ENCODE measurements around the gene GGTLC2.
A peak's percentile ranks its signal among the peaks of the same experiment; 100 is the strongest.
"Not testable (repeated sequence)": the region's sequence is repeated elsewhere in the genome, so short reads cannot be mapped to it uniquely, and the experiment has no call there.

Gene GGTLC2

DNA sequence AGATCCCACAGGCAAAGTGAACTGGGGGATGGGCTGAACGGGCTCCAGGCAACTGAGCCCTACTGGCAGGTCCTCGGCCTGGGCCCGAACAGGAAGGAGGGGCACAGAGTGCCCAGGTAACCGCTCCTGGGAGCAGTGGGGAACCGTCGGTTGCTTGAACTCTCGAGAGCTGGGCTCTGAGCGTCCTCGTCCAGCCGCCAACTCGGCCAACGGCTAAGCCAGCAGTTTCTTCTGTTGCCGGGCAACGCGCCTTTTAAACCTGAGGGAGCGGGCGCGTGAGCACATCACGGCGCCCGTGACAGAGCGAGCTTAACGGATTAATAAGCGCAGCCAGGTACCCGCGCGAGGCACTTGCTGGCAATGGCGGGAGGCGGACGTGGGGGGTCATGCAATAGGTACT lies at the start of gene GGTLC2:
Gene GGTLC2, plus strand, starts transcription at position 301 of the 400 bp plus-strand sequence. CDS start 1,732 bp downstream, outside the sequence.
- DNase-seq (ENCODE audit: low read depth in 2 of 2): not testable (repeated sequence)

DNA sequence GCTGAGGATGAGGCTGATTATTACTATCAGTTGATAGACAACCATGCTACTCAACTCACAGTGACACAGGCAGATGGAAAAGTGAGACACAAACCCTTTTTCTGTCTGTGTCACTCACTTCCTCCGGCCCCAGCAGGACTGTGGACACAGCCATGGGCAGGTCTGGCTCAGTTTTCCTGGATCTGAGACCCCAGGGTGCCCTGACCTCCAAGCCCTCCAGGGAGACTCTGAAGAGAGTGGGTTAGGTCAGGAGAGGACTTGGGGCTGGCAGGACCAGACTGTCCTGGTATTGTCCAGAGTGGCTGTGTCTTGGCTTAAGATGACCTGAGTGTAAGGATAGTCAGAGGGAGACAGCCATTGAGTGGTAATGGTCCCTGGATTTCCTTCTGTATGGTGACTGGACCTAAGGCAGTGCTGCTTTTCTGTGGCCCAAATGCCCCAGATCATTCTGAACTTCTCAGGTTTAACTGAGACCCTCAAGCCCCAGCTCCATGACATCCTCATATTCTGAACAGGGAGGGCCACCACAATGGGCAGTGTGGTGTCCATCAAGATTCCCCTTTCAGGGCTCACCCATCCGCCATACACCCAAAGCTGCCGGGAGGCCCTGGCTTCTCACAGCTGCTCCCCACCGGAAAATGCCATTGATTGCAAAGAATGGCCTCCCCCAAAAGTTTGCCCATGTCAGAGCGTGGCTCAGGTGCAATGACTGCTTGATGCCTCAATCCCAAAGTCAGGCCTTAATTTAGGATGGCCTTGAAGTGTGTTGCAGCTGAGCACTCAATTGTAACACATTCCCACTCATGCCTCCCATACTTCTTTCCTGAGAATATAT lies 49.2 kb upstream of the GGTLC2 start:
- DNase-seq (ENCODE audit: low read depth in 2 of 2): no peak

DNA sequence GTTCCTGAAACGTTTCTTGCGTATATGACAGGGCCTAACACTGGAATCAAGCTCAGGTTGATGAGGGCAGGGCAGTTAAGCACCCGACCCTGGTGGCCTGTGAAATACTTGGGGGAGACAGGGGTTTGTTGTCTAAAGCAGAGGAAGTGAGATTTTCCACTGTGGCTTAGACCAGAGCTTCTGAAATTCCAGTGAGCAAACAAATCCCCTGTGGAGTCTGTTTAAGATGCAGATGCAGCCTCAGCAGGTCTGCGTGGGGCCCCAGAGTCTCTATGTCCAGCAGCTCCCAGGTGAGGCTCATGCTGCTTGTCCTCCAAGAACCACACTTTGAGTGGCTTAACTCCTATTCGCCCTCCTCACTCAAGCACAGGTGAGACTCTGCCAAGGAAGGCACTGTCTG lies 46.3 kb upstream of the GGTLC2 start:
- no peak for DNase-seq (ENCODE audit: low read depth in 2 of 2)

DNA sequence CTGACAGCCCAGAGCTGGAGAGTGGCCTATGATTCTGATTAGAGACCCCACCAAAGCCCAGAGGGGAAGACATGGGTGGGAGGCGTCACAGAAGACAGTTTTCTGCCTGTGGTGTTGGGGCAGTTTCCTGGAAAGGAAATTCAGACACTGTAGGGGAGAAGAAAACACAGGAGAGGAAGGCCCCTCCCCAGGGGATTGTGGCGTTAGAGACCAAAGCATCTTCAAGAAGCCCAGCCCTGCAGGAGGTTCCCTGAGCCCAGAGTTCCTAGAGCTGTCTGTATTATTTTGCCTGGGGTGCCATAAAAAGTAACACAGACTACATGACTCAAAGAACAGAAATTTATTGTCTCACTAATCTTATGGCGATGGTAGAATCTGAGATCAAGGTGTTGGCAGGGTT lies 45.2 kb upstream of the GGTLC2 start:
- DNase-seq (ENCODE audit: low read depth in 2 of 2): no peak

DNA sequence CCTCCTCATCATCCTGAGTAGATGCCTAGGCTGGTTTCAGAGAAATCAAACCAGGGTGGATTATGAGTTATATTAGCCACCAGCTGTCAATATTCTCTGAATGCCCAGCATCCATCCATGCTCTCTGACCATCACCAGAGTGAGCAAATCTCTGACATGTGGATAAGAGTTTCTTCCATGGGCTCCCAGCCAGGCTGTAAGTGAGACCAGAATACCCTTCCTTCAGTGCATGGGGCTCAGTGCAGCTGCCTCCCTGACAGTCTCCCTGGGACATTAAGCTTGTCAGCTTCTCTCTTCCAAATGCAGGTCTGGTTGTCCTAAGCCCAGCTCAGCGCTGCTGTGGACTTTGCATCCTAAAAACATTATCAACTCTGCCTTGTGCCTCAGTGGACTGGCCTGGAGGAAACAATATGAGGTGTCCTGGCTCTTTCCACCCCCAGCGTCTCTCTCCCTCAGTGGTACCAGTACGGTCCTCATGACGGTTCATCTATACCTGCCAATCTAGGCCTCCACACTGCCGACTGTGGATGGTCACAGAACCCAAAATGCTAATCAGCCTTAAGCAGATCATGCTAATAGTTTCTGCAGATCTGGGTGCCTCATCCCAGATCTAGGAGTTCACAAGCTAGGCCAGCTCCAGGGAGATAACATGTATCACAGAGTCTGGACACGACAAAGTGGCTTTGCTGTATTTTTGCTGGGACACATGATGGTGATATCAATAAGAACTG lies 43.7 kb upstream of the GGTLC2 start:
- DNase-seq (ENCODE audit: low read depth in 2 of 2): no peak

DNA sequence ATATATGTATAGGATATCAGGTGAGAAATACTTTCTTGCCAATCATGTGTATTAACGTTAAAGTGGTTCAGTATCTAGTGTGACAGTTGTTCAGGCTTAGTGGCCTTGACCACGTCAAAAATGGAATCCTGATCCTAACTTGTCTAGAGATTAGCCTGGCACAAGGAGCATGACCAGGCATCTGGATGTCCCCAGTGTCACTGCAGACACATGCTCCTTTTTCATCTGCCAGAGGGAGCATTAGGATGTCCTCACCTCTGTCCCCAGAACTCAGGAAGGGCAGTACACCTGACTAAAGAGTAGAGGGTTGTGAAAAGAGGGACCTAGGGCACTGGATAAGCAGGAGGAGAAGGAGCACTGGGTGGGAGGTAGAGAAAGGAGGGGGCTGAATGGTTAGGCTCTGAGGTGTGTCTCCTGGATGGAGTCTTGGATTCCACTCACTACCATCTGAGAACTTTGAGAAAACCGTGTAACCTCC lies 40.9 kb upstream of the GGTLC2 start:
- no peak for DNase-seq (ENCODE audit: low read depth in 2 of 2)

DNA sequence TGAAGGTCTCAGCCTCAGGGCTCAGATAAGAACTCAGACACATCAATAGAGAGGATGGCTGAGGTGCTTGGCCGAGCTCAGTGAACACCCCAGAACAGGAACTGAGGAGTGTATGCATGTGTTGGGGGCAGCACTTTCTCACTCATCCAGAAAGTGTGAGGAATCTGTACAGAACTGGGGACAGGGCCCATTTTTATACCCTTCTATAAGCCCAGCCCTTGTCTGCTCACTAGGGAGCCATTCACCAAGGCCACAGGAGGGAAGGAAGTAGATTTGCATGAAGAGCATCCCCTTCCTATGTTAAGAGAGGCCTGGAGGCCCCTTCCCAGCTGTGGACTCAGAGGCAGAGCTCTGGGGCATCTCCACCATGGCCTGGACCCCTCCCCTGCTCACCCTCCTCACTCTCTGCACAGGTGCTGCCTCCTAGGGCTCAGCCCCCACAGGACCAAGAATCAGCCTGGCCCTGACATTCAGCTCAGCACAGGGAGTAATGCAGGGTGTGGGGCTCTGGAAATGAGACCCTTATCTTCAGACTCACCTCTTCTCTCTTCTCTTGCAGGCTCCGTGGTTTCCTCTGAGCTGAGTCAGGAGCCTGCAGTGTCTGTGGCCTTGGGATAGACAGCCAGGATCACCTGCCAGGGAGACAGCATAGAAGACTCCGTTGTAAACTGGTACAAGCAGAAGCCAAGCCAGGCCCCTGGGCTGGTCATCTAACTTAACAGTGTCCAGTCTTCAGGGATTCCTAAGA lies 39.9 kb upstream of the GGTLC2 start:
- no peak for DNase-seq (ENCODE audit: low read depth in 2 of 2)

DNA sequence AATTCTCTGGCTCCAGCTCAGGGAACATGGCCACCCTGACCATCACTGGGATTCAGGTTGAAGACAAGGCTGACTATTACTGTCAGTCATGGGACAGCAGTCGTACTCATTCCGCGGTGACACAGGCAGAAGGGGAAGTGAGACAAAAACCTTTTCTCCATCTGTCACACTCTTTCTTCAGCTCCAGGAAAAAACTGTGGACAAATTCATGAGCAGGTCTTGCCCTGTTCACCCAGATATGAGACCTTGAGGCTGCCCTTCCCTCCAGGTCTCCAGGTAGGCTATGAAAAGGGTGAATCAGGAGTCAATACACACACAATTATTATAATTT lies 39.4 kb upstream of the GGTLC2 start:
- no peak for DNase-seq (ENCODE audit: low read depth in 2 of 2)

DNA sequence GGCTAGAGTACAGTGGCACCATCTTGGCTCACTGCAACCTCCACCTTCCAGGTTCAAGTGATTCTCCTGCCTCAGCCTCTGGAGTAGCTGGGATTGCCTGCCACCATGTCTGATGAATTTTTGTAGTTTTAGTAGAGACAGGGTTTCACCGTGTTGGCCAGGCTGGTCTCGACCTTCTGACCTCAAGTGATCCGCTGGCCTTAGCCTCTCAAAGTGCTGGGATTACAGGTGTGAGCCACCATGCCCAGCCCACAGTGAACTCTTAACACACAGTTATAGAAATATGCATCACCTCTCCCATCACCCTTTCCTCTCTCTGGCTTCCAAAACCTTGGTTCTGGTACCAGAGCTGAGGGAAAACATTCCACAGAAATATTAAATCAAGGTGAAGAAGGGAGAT lies 36.4 kb upstream of the GGTLC2 start:
- DNase-seq (ENCODE audit: low read depth in 2 of 2): not testable (repeated sequence)

DNA sequence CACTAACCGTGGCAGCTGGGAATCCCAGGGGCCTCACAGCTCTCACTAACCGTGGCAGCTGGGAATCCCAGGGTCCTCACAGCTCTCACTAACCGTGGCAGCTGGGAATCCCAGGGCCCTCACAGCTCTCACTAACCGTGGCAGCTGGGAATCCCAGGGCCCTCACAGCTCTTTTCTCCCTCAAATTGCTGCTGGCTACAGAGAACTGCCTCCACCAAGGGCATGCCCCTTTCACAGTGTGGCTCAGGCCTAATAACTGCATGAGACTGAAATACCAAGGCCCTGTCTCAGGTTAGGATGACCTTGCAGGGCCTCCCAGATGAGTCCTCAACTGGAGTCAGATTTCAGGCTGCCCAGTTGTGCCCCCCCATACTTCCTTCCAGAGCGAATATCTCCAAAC lies 35.1 kb upstream of the GGTLC2 start:
- DNase-seq (ENCODE audit: low read depth in 2 of 2): no peak

DNA sequence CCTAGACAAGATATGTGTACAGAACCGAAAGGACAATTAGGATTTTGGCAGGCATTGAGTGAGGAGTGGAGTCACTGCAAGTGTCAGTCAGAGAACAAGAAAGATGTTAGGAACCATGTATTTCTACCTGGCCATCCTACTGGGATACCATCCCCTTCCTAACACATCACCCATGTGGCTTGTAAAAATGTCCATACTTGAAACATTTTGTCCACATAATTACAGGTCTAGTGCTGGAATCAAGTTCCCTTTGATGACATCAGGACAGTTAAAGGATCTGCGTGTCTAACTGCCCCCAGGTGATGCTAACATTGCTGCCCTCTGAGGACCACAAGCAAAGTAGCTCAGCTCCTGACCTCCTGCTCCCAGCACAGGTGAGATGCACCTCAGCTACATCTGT lies 31.9 kb upstream of the GGTLC2 start:
- no peak for DNase-seq (ENCODE audit: low read depth in 2 of 2)

DNA sequence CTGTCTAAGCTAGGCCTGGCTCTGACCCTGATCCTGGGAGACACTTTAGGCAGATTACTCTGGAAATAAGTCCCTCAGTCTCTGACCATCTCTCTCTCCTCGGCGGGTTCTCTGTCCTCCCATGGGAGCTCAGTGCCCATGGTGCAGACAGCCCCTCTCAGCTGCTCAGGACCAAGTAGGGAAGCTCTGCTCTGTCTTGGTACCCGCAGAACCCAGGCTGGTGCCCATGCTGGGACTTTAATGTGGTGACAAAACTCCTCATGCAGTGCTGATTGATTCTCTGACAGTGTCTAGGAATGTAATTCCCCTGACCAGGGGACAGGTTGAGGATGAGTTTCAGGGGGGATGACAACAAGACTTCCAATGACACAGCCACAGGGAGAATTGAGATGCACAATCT lies 30.3 kb upstream of the GGTLC2 start:
- DNase-seq (ENCODE audit: low read depth in 2 of 2): no peak

DNA sequence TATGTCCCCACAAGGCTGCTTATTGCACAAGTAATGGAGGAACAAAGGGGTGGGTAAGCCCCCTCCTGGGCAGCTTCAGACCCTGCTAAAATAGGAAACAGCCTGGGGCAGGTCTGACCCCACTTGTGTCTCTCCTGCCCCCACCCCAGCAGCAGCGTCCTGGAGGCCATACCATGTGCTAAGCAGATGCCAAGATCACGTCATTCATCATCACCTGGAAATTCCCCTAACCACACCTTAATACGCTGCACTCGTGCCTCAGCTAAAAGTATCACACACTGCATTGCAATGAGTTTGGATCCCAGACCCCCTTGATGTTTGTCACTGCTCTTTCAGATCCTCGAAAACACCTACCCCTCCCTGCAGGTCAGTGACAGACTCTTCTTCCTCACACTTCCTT lies 27.8 kb upstream of the GGTLC2 start:
- no peak for DNase-seq (ENCODE audit: low read depth in 2 of 2)

DNA sequence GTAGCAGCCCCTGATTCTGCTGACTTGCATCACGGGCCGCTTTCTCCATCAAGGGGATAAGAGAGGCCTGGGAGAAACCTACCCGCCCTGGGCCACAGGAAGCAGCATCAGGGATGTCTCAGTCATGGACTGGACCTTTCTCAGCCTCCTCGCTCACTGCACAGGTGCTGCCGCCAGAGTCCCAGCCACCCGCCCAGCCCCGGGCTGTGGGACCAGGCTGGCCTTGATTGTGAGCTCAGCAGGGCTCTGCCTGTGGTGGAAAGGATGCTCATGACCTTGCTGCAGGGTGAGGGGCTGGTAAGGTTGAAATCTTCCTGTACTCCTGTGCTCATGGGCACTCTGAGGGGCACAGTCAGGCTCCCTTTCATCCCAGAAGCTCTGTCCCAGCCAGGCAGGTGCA lies 26.0 kb upstream of the GGTLC2 start:
- DNase-seq (ENCODE audit: low read depth in 2 of 2): no peak

DNA sequence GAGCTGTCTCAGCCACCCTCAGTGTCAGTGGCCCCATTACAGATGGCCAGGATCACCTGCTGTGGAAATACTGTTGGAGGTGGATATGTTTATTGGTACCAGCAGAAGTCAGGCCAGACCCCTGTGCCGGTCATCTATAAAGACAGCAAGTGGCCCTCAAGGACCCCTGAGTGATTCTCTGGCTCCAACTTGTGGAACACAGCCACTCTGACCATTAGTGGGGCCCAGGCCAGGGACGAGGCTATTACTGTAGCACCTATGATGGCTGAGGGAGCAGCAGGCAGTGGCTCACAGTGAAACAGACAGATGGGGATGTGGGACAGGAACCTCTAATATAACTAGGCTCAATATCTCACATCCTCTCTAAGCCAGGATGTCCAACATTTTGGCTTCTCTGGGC lies 25.5 kb upstream of the GGTLC2 start:
- no peak for DNase-seq (ENCODE audit: low read depth in 2 of 2)

DNA sequence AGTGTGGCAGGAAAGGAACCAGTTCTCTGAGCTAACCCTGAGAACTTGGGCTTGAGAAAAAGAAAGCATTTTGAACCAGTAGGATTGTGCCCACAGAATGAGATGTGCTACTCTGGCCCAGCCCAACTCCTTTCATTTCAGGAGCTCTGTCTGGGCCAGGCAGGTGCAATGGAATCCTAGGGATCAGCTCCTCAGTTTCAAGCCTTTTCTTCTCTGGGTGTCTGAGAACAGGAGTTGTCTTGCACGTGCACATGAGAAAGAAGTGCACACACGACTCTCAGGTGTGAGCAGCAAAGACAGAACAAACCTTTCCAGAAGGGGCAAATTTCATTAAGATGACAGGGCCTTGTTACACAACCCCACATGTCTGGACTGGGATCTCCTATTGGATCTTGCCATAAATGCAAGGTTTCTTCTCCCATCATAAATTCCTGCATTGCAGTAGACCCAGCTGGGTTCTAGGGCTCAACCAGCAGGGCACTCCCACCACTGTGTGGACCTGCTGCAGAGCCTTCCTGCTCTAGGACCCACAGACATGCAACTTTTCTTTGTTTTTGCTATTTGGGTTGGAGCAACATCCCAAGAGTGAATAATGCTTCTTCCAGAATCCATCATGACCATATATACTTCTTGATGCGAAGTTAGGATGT lies 24.5 kb upstream of the GGTLC2 start:
- DNase-seq (ENCODE audit: low read depth in 2 of 2): no peak

DNA sequence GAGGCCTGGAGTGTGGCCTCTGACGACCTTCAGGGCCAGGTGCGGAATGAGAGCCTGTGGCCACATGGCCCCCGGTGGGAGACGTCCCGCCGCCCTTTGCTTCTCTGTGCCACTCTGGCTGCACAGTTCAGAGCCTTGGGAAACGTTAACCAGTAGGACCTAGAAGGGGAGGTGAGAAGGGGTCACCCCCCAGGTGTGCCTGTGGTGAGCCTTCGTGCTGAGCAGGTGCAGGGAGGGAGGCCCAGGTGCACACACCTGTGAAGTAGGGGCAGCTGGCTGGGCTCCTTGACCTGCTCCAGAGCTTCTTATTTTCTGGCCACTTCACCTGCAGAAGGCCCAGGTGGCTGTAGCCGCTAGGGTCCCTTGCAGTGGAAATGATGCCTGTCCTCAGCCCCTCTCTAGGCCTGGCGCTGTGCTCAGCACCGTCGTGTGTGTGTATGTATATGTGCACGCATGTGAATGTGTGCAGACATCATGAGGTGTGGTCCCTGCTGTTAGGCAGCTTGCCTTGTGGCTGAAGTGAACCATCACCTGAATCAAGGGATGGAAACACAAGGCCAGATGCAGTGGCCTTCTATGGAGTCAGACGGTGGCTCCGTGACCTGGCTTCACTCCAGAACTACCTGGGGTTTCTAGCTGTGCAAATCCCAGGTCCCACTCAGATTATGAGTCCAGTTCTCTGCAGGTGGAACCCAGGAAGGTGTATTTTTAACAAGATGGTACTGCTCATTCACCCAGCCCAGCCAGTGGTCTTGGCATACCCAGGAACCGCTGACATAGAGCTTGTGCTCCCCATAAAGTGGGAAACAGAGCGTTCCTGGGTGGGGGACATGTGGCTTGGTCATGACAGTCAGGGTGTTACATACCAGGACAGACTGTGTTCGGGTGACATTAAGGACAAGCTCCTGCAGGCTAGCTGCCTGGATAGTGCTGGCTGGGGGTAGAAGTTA lies 15.6 kb upstream of the GGTLC2 start:
- not testable (repeated sequence) for DNase-seq (ENCODE audit: low read depth in 2 of 2)

DNA sequence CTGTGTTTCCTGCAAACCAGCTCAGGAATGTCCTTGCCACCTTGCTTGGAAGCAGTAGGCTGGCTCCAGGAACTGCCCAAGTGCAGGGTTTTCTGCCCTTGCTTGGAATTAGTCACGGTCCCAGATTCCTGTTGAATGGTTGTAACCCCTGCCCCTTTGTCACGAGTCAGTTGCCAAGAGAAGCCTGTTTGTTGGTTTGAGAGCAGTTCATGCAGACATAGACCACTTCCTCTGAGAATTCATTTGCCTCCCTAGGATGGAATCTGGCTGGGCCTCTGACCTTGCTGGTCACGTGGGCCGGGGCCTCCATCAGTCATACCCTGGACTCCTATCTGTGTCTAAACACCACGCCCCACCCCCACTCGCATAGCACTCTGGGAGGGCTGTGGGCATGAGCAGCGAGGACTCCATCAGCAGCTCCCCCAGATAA lies 13.2 kb upstream of the GGTLC2 start:
- DNase-seq (ENCODE audit: low read depth in 2 of 2): not testable (repeated sequence)

DNA sequence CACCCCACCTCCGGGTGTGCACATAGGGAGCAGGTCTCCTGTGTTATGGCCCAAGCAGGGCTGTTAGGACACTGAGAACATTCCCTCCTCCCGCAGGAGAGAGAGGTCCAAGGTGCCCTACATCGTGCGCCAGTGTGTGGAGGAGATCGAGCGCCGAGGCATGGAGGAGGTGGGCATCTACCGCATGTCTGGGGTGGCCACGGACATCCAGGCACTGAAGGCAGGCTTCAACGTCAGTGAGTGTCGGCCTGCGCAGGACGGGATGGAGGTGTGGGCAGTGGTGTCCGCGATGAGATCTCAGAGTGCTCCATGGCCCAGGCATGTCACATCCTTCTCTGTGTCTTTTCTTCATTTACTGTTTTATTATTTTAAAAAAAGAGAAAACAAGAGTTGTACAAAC lies 12.2 kb upstream of the GGTLC2 start:
- not testable (repeated sequence) for DNase-seq (ENCODE audit: low read depth in 2 of 2)

DNA sequence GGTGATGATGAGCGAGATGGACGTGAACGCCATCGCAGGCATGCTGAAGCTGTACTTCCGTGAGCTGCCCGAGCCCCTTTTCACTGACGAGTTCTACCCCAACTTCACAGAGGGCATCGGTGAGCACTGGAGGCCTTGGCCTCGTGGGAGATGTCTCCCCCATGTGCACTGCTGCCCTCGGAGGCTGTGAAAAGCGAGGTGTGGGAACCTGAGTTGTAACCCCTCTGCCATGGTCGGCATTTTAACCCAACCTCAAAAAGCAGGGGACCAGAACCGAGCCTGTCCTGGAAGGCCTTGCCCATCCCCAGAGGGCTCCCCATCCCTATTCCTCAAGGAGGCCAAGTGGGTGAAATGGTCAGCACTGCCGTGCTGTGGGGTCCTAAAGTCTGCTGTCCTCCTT lies 10.9 kb upstream of the GGTLC2 start:
- not testable (repeated sequence) for DNase-seq (ENCODE audit: low read depth in 2 of 2)

DNA sequence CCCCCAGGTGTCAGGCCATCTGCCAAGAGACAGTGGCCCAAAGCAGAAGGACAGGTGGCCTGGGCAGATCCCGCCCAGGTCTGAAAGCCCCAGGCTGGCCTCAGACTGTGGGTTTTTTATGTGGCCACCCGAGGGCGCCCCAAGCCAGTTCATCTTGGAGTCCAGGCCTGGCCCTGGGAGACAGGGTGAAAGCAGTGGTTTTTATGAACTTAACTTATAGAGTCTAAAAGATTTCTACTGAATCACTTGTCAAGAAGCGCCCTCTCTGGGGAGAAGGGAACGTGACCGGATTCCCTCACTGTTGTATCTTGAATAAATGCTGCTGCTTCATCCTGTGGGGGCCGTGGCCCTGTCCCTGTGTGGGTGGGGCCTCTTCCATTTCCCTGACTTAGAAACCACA lies 8.2 kb upstream of the GGTLC2 start:
- DNase-seq (ENCODE audit: low read depth in 2 of 2): peak in 1 of 2 donors; percentile 19
